Stimulated activated naive B cell treated with anti-CD40 and anti-IgM and Interleukin-4, amounts not matched to agents 10 μg/mL and 1 μg/mL and 100 μg/mL, for 72 hours (primary cell): Measurements from ENCODE around the gene CEP70.
A peak's percentile ranks its signal among the peaks of the same experiment; 100 is the strongest.
"Not testable (repeated sequence)": the region's sequence is repeated elsewhere in the genome, so short reads cannot be mapped to it uniquely, and the experiment has no call there.

Experiments
- ATAC-seq, 2 donors: fragments of 150-1000 bp; cut with Tn5 transposase; replicated peaks; 2 replicates each; pipeline ENCODE4 v1.10.0; 2021; ENCODE audit warnings: moderate library complexity in 1 of 2
- DNase-seq: peaks from one replicate; pipeline ENCODE4 v3.0.0; 2021
- H3K27ac Mint-ChIP-seq: one replicate; pipeline ENCODE4 v1.8.0; 2022; ENCODE audit warnings: mild to moderate bottlenecking, mixed read lengths
- H3K27me3 Mint-ChIP-seq, 2 donors: one replicate each; pipeline ENCODE4 v1.8.0; 2022; ENCODE audit warnings: mixed read lengths in 2 of 2
- H3K36me3 Mint-ChIP-seq, 2 donors: one replicate each; pipeline ENCODE4 v1.8.0; 2022; ENCODE audit warnings: mixed read lengths in 2 of 2, mild to moderate bottlenecking in 1 of 2
- H3K4me1 Mint-ChIP-seq, 2 donors: one replicate each; pipeline ENCODE4 v1.8.0; 2022; ENCODE audit warnings: mixed read lengths in 2 of 2, mild to moderate bottlenecking in 1 of 2
- H3K4me3 Mint-ChIP-seq, 2 donors: one replicate each; pipeline ENCODE4 v1.8.0; 2022; ENCODE audit warnings: mild to moderate bottlenecking in 2 of 2, mixed read lengths in 2 of 2, moderate library complexity in 1 of 2
- H3K9me3 Mint-ChIP-seq, 2 donors: one replicate each; pipeline ENCODE4 v1.8.0; 2022; ENCODE audit warnings: mixed read lengths in 2 of 2, mild to moderate bottlenecking in 1 of 2

Gene CEP70

GRCh38 chr3:138464491-138464860, 129.6 kb downstream of the CEP70 start:
- no peaks in the 10 kb centered on the region for H3K9me3 Mint-ChIP-seq
- H3K36me3 Mint-ChIP-seq, result no peaks in the 10 kb centered on the region

GRCh38 chr3:138463724-138464490, 130.2 kb downstream of the CEP70 start:
- Mint-ChIP-seq H3K4me1 (no peaks in the 10 kb centered on the region), H3K36me3 (no peaks in the 10 kb centered on the region), H3K9me3 (no peaks in the 10 kb centered on the region), H3K27me3 (peaks cover 8 to 10% of the 10 kb centered on the region in 2 donors), H3K4me3 (no peak overlapping the region), H3K27ac (no peak overlapping the region)
- ATAC-seq (no peak), DNase-seq (no peak)

More at GRCh38 chr3:138464491-138464860, 129.6 kb downstream of the CEP70 start:
- H3K4me3 Mint-ChIP-seq, result no peak overlapping the region
- H3K4me1 Mint-ChIP-seq, result no peaks in the 10 kb centered on the region
- DNase-seq (no peak), ATAC-seq (no peak)
- H3K27ac Mint-ChIP-seq, result no peak overlapping the region
- peaks cover 8 to 10% of the 10 kb centered on the region in 2 donors for H3K27me3 Mint-ChIP-seq

GRCh38 chr3:138461896-138462295, 132.2 kb downstream of the CEP70 start:
- Mint-ChIP-seq H3K4me3 (no peak overlapping the region), H3K4me1 (no peaks in the 10 kb centered on the region), H3K27ac (no peak overlapping the region), H3K36me3 (no peaks in the 10 kb centered on the region), H3K9me3 (no peaks in the 10 kb centered on the region), H3K27me3 (peaks cover 4 to 17% of the 10 kb centered on the region in 2 donors)
- ATAC-seq (no peak), DNase-seq (no peak)

GRCh38 chr3:138461246-138461645, 132.8 kb downstream of the CEP70 start:
- ATAC-seq (no peak), DNase-seq (no peak)
- Mint-ChIP-seq H3K9me3 (no peaks in the 10 kb centered on the region), H3K4me3 (no peak overlapping the region), H3K4me1 (no peaks in the 10 kb centered on the region), H3K27me3 (peaks cover 4 to 20% of the 10 kb centered on the region in 2 donors), H3K36me3 (no peaks in the 10 kb centered on the region), H3K27ac (no peak overlapping the region)

- Mint-ChIP-seq H3K36me3 (no peaks in the 10 kb centered on the region), H3K4me3 (no peak overlapping the region), H3K4me1 (no peaks in the 10 kb centered on the region), H3K27me3 (peaks cover 5 to 25% of the 10 kb centered on the region in 2 donors), H3K27ac (no peak overlapping the region), H3K9me3 (no peaks in the 10 kb centered on the region)
- DNase-seq (no peak), ATAC-seq (no peak)
These were observed 133.4 kb downstream of the CEP70 start for GRCh38 chr3:138460536-138461205.

GRCh38 chr3:138459619-138460535, 134.2 kb downstream of the CEP70 start:
- ATAC-seq (no peak), DNase-seq (no peak)
- no peak overlapping the region for H3K27ac Mint-ChIP-seq
- no peaks in the 10 kb centered on the region for H3K36me3 Mint-ChIP-seq
- peaks cover 13 to 33% of the 10 kb centered on the region in 2 donors for H3K27me3 Mint-ChIP-seq
- H3K9me3 Mint-ChIP-seq, result no peaks in the 10 kb centered on the region
- no peak overlapping the region for H3K4me3 Mint-ChIP-seq
- no peaks in the 10 kb centered on the region for H3K4me1 Mint-ChIP-seq

- ATAC-seq (no peak), DNase-seq (no peak)
- no peaks in the 10 kb centered on the region for H3K4me1 Mint-ChIP-seq
- peaks cover 13 to 40% of the 10 kb centered on the region in 2 donors for H3K27me3 Mint-ChIP-seq
- no peak overlapping the region for H3K4me3 Mint-ChIP-seq
- no peaks in the 10 kb centered on the region for H3K36me3 Mint-ChIP-seq
- H3K27ac Mint-ChIP-seq, result peak overlapping the region; percentile 57
- no peaks in the 10 kb centered on the region for H3K9me3 Mint-ChIP-seq
These were observed 135.1 kb downstream of the CEP70 start for GRCh38 chr3:138458774-138459499.

GRCh38 chr3:138457863-138458735, 136.0 kb downstream of the CEP70 start:
- H3K36me3 Mint-ChIP-seq, result no peaks in the 10 kb centered on the region
- no peaks in the 10 kb centered on the region for H3K4me1 Mint-ChIP-seq
- no peaks in the 10 kb centered on the region for H3K9me3 Mint-ChIP-seq
- H3K4me3 Mint-ChIP-seq, result no peak overlapping the region
- ATAC-seq, result no peak
- H3K27me3 Mint-ChIP-seq, result peaks cover 13 to 40% of the 10 kb centered on the region in 2 donors
- no peak overlapping the region for H3K27ac Mint-ChIP-seq
- no peak for DNase-seq

- Mint-ChIP-seq H3K4me1 (no peaks in the 10 kb centered on the region), H3K9me3 (no peaks in the 10 kb centered on the region), H3K27me3 (peaks cover 10 to 48% of the 10 kb centered on the region in 2 donors), H3K4me3 (no peak overlapping the region), H3K27ac (no peak overlapping the region), H3K36me3 (no peaks in the 10 kb centered on the region)
- ATAC-seq, result no peak
- no peak for DNase-seq
These were observed 136.8 kb downstream of the CEP70 start for GRCh38 chr3:138456961-138457862.

- Mint-ChIP-seq H3K4me3 (no peak overlapping the region), H3K27ac (no peak overlapping the region), H3K27me3 (peaks cover 10 to 52% of the 10 kb centered on the region in 2 donors), H3K36me3 (no peaks in the 10 kb centered on the region), H3K4me1 (no peaks in the 10 kb centered on the region), H3K9me3 (no peaks in the 10 kb centered on the region)
- ATAC-seq (no peak), DNase-seq (no peak)
These were observed 138.0 kb downstream of the CEP70 start for GRCh38 chr3:138455801-138456716.

GRCh38 chr3:138453940-138454339, 140.1 kb downstream of the CEP70 start:
- DNase-seq, H3K4me1 Mint-ChIP-seq, H3K4me3 Mint-ChIP-seq, H3K36me3 Mint-ChIP-seq, H3K9me3 Mint-ChIP-seq, ATAC-seq, H3K27ac Mint-ChIP-seq: not testable (repeated sequence)
- peaks cover 10 to 57% of the 10 kb centered on the region in 2 donors for H3K27me3 Mint-ChIP-seq

GRCh38 chr3:138452436-138452835, 141.6 kb downstream of the CEP70 start:
- Mint-ChIP-seq H3K4me3 (no peak overlapping the region), H3K27ac (no peak overlapping the region), H3K9me3 (no peaks in the 10 kb centered on the region), H3K36me3 (no peaks in the 10 kb centered on the region), H3K27me3 (peaks cover 10 to 46% of the 10 kb centered on the region in 2 donors), H3K4me1 (no peaks in the 10 kb centered on the region)
- DNase-seq (no peak), ATAC-seq (no peak)
